LNCaP clone FGC (cell line): ENCODE measurements around the gene CTCFL.

Experiments
- DNase-seq: peaks from one replicate; pipeline ENCODE4 v3.0.0-alpha.2; 2011; ENCODE audit warnings: low read depth
- H3K4me3 ChIP-seq: 2 replicates; pipeline ENCODE4 v1.5.1; 2011; ENCODE audit warnings: mild to moderate bottlenecking, low read depth, low read length, control low read depth
- CTCF ChIP-seq: IDR thresholded peaks from 2 replicates; pipeline ENCODE4 v1.5.1; 2012; ENCODE audit warnings: mild to moderate bottlenecking; ENCODE audit not compliant: control insufficient read depth, insufficient read depth; ENCODE audit errors: extremely low read depth

The CTCFL gene

GRCh38 chr20:57484772-57485171 lies 40.2 kb downstream of the CTCFL start:
- DNase-seq, result no peak

GRCh38 chr20:57483287-57484050 lies 41.5 kb downstream of the CTCFL start:
- no peak overlapping the region for H3K4me3 ChIP-seq
- no peak for TF ChIP-seq CTCF
- no peak for DNase-seq

More at GRCh38 chr20:57484772-57485171, 40.2 kb downstream of the CTCFL start:
- H3K4me3 ChIP-seq, result no peak overlapping the region
- TF ChIP-seq CTCF, result no peak

GRCh38 chr20:57482796-57483195 lies 42.1 kb downstream of the CTCFL start:
- no peak for DNase-seq
- no peak overlapping the region for H3K4me3 ChIP-seq
- TF ChIP-seq CTCF, result no peak

- H3K4me3 ChIP-seq, result no peak overlapping the region
- no peak for DNase-seq
- no peak for TF ChIP-seq CTCF
Observed at GRCh38 chr20:57482148-57482547, 42.8 kb downstream of the CTCFL start.

- H3K4me3 ChIP-seq, result no peak overlapping the region
- DNase-seq, result no peak
- no peak for TF ChIP-seq CTCF
Observed at GRCh38 chr20:57481281-57481711, 43.6 kb downstream of the CTCFL start.

GRCh38 chr20:57480444-57481160 lies 44.3 kb downstream of the CTCFL start:
- no peak for TF ChIP-seq CTCF
- DNase-seq, result no peak
- H3K4me3 ChIP-seq, result no peak overlapping the region
